WTC11 (cell line): ENCODE data around the gene SMG9. TPM values are rescaled to one million over a fixed set of nuclear protein-coding genes. Genes with fewer than 3 reads are reported as not detected.

Source experiments
- ATAC-seq: fragments of 200-7000 bp; cut with Tn5 transposase; 2 replicates; pipeline ENCODE4 v1.10.0; 2021; ENCODE audit warnings: mild to moderate bottlenecking, moderate library complexity
- CTCF ChIA-PET: fragments of 300-600 bp; sonication (Branson Sonifier 250); formaldehyde crosslinking; loops from one replicate; lab custom pipeline; 2021; ENCODE audit warnings: antibody characterized with exemption; lab: Charles Lee
- POLR2A ChIA-PET: fragments of 350-600 bp; sonication (Branson Sonifier 250); formaldehyde crosslinking; loops from one replicate; lab custom pipeline; 2021; ENCODE audit warnings: antibody characterized with exemption; lab: Charles Lee
- DNase-seq: peaks from one replicate; pipeline ENCODE4 v3.0.0; 2021; ENCODE audit warnings: low spot score
- H3K27ac Mint-ChIP-seq: 2 replicates; pipeline ENCODE4 v1.8.0; 2021; ENCODE audit warnings: mixed read lengths
- H3K27me3 Mint-ChIP-seq: 2 replicates; pipeline ENCODE4 v1.8.0; 2021; ENCODE audit warnings: low read depth, mild to moderate bottlenecking, moderate library complexity, mixed read lengths
- H3K36me3 Mint-ChIP-seq: 2 replicates; pipeline ENCODE4 v1.8.0; 2021; ENCODE audit warnings: mixed read lengths
- H3K4me1 Mint-ChIP-seq: 2 replicates; pipeline ENCODE4 v1.8.0; 2022; ENCODE audit warnings: mixed read lengths
- H3K4me3 Mint-ChIP-seq: 2 replicates; pipeline ENCODE4 v1.8.0; 2021; ENCODE audit warnings: mild to moderate bottlenecking, moderate library complexity, mixed read lengths
- H3K9me3 Mint-ChIP-seq: 2 replicates; pipeline ENCODE4 v1.8.0; 2021; ENCODE audit warnings: mixed read lengths
- ATF6 ChIP-seq: sonication (generic); formaldehyde crosslinking; IDR thresholded peaks from 2 replicates; pipeline ENCODE4 v1.8.1; 2023; ENCODE audit warnings: mild to moderate bottlenecking, missing genetic modification reagents
- CREB1 ChIP-seq: sonication (generic); formaldehyde crosslinking; IDR thresholded peaks from 2 replicates; pipeline ENCODE4 v1.8.0; 2023; ENCODE audit warnings: mild to moderate bottlenecking, missing genetic modification reagents
- CREM ChIP-seq: sonication (generic); formaldehyde crosslinking; IDR thresholded peaks from 2 replicates; pipeline ENCODE4 v1.8.1; 2022; ENCODE audit warnings: mild to moderate bottlenecking, missing genetic modification reagents, moderate library complexity
- ELF4 ChIP-seq: sonication (generic); formaldehyde crosslinking; IDR thresholded peaks from 2 replicates; pipeline ENCODE4 v1.8.1; 2022; ENCODE audit warnings: low read depth, mild to moderate bottlenecking, moderate library complexity, missing genetic modification reagents
- EMX1 ChIP-seq: fragments of 250-450 bp; sonication (Bioruptor Pico); IDR thresholded peaks from 2 replicates; pipeline ENCODE4 v1.8.0; 2021; ENCODE audit warnings: mild to moderate bottlenecking
- ETV6 ChIP-seq: sonication (generic); formaldehyde crosslinking; IDR thresholded peaks from 2 replicates; pipeline ENCODE4 v1.8.1; 2022; ENCODE audit warnings: mild to moderate bottlenecking, missing genetic modification reagents
- GTF2I ChIP-seq: fragments of 250-450 bp; sonication (Bioruptor Pico); conservative IDR thresholded peaks from 2 replicates; pipeline ENCODE4 v1.4.0; 2021; ENCODE audit warnings: mild to moderate bottlenecking
- HMGA2 ChIP-seq: fragments of 250-450 bp; sonication (Bioruptor Pico); IDR thresholded peaks from 2 replicates; pipeline ENCODE4 v1.4.0; 2021; ENCODE audit warnings: mild to moderate bottlenecking, moderate library complexity
- IRF2 ChIP-seq: sonication (generic); formaldehyde crosslinking; IDR thresholded peaks from 2 replicates; pipeline ENCODE4 v1.8.0; 2022; ENCODE audit warnings: low read depth, missing genetic modification reagents, borderline replicate concordance
- JAZF1 ChIP-seq: fragments of 250-450 bp; sonication (Bioruptor Pico); IDR thresholded peaks from 2 replicates; pipeline ENCODE4 v1.9.0; 2021; ENCODE audit warnings: moderate library complexity, mild to moderate bottlenecking, inconsistent platforms
- JUN ChIP-seq: sonication (generic); formaldehyde crosslinking; IDR thresholded peaks from 2 replicates; pipeline ENCODE4 v1.8.0; 2023; ENCODE audit warnings: mild to moderate bottlenecking, missing genetic modification reagents
- KAT7 ChIP-seq: sonication (generic); formaldehyde crosslinking; IDR thresholded peaks from 2 replicates; pipeline ENCODE4 v1.8.1; 2023; ENCODE audit warnings: missing genetic modification reagents, mild to moderate bottlenecking, borderline replicate concordance
- ZNF232 ChIP-seq: sonication (generic); formaldehyde crosslinking; IDR thresholded peaks from 2 replicates; pipeline ENCODE4 v1.8.0; 2022; ENCODE audit warnings: mild to moderate bottlenecking, missing genetic modification reagents
- ZNF423 ChIP-seq: fragments of 250-450 bp; sonication (Bioruptor Pico); IDR thresholded peaks from 2 replicates; pipeline ENCODE4 v2.1.2; 2022; ENCODE audit warnings: mild to moderate bottlenecking, moderate library complexity
- ZNF512 ChIP-seq: sonication (generic); formaldehyde crosslinking; IDR thresholded peaks from 2 replicates; pipeline ENCODE4 v1.8.1; 2022; ENCODE audit warnings: missing genetic modification reagents, borderline replicate concordance
- total RNA-seq: library from RNA; stranded (reverse); gene quantifications from 3 replicates; pipeline ENCODE4 v1.2.3, GENCODE V29; 2021
- TF ChIP-seq, protein P1 (sequence below): fragments of 250-450 bp; sonication (Bioruptor Pico); IDR thresholded peaks from 2 replicates; pipeline ENCODE4 v1.8.0; 2021; ENCODE audit warnings: mild to moderate bottlenecking
- TF ChIP-seq, protein P2 (sequence below): sonication (generic); formaldehyde crosslinking; conservative IDR thresholded peaks from 2 replicates; pipeline ENCODE4 v1.8.1; 2023; ENCODE audit warnings: mild to moderate bottlenecking, low read depth, missing genetic modification reagents, moderate library complexity

Gene SMG9
- total RNA-seq, 1 experiment from 2014 or later = 25.7 TPM

DNA sequence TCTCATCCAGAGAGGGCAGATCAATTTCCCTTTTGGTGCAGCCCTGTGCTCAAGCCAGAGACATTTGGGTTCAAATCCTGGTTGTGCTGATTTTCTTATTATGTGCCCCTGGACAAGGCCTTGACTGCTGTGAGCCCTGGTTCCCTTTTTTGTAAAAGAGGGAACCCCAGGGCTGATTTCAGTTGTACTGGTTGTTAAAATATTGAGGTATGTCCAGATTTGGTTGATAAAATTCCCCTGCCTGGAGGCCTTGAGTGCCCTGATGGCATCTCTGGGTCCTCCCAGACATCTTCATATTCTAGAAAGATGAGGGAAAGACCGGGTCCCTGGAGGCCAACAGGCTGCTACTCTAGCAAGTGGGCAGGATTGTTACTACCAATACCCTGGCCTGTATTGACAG is 70.4 kb downstream of the SMG9 start:
- Mint-ChIP-seq H3K4me3 (no peak overlapping the region), H3K4me1 (peaks cover 10% of the 10 kb centered on the region; the same call in 1 of the 2 replicates), H3K27me3 (no peaks in the 10 kb centered on the region), H3K27ac (no peak overlapping the region)
- no peak for DNase-seq
- TF ChIP-seq CREB1 (CRISPR knock-in tag) (no peak), ZNF512 (no peak), ETV6 (CRISPR knock-in tag) (no peak), EMX1 (CRISPR knock-in tag) (no peak), CREM (CRISPR knock-in tag) (no peak), ATF6 (CRISPR knock-in tag) (no peak), JUN (CRISPR knock-in tag) (no peak), ZNF423 (CRISPR knock-in tag) (no peak), GTF2I (CRISPR knock-in tag) (no peak), JAZF1 (no peak), ZNF232 (CRISPR knock-in tag) (no peak), KAT7 (no peak), IRF2 (CRISPR knock-in tag) (no peak)
- TF ChIP-seq, protein P1, sequence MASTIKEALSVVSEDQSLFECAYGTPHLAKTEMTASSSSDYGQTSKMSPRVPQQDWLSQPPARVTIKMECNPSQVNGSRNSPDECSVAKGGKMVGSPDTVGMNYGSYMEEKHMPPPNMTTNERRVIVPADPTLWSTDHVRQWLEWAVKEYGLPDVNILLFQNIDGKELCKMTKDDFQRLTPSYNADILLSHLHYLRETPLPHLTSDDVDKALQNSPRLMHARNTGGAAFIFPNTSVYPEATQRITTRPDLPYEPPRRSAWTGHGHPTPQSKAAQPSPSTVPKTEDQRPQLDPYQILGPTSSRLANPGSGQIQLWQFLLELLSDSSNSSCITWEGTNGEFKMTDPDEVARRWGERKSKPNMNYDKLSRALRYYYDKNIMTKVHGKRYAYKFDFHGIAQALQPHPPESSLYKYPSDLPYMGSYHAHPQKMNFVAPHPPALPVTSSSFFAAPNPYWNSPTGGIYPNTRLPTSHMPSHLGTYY = no peak
- TF ChIP-seq, all 79 proteins: peak for 0
- ChIA-PET CTCF (no interaction called here), POLR2A (interaction anchor here (0.7 kb wide), 1 partner anchor 15 kb away, joined by 6 read pairs; no protein-coding TSS in a partner anchor)
- no peak for ATAC-seq
- Mint-ChIP-seq H3K9me3 (no peaks in the 10 kb centered on the region), H3K36me3 (no peaks in the 10 kb centered on the region)

- Mint-ChIP-seq H3K27me3 (no peaks in the 10 kb centered on the region), H3K4me3 (no peak overlapping the region), H3K9me3 (no peaks in the 10 kb centered on the region), H3K36me3 (no peaks in the 10 kb centered on the region), H3K4me1 (peaks cover 10% of the 10 kb centered on the region; the same call in 1 of the 2 replicates), H3K27ac (no peak overlapping the region)
- ATAC-seq = no peak
- DNase-seq = no peak
- ChIA-PET CTCF (no interaction called here), POLR2A (no interaction called here)
- no peak for TF ChIP-seq ELF4 (CRISPR knock-in tag)
- no peak for TF ChIP-seq EMX1 (CRISPR knock-in tag)
- no peak for TF ChIP-seq HMGA2
- TF ChIP-seq, protein P2, sequence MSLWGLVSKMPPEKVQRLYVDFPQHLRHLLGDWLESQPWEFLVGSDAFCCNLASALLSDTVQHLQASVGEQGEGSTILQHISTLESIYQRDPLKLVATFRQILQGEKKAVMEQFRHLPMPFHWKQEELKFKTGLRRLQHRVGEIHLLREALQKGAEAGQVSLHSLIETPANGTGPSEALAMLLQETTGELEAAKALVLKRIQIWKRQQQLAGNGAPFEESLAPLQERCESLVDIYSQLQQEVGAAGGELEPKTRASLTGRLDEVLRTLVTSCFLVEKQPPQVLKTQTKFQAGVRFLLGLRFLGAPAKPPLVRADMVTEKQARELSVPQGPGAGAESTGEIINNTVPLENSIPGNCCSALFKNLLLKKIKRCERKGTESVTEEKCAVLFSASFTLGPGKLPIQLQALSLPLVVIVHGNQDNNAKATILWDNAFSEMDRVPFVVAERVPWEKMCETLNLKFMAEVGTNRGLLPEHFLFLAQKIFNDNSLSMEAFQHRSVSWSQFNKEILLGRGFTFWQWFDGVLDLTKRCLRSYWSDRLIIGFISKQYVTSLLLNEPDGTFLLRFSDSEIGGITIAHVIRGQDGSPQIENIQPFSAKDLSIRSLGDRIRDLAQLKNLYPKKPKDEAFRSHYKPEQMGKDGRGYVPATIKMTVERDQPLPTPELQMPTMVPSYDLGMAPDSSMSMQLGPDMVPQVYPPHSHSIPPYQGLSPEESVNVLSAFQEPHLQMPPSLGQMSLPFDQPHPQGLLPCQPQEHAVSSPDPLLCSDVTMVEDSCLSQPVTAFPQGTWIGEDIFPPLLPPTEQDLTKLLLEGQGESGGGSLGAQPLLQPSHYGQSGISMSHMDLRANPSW = no peak
Observed at GRCh38 chr19:43683905-43684304, 70.9 kb downstream of the SMG9 start.
